HEK293T (cell line): ENCODE results near the gene CERS4.

Experiments
- CTCF ChIA-PET: fragments of 350-600 bp; formaldehyde crosslinking; extraction: SDS; loops from one replicate; lab custom pipeline; 2021; ENCODE audit warnings: antibody characterized with exemption, inconsistent platforms; lab: Yijun Ruan, JAX
- POLR2A ChIA-PET: fragments of 350-600 bp; formaldehyde crosslinking; extraction: SDS; loops from one replicate; lab custom pipeline; 2020; ENCODE audit warnings: antibody characterized with exemption, inconsistent platforms; lab: Yijun Ruan, JAX
- DNase-seq: peaks from one replicate; pipeline ENCODE4 v3.0.0; 2012; ENCODE audit warnings: mixed read lengths; ENCODE audit errors: extremely low spot score
- ARNT ChIP-seq: fragments of 450-650 bp; IDR thresholded peaks from 2 replicates; pipeline ENCODE4 v1.6.1; 2017; ENCODE audit warnings: mild to moderate bottlenecking
- BHLHE40 ChIP-seq: fragments of 450-650 bp; IDR thresholded peaks from 2 replicates; pipeline ENCODE4 v1.6.1; 2016; ENCODE audit warnings: mild to moderate bottlenecking, moderate library complexity, borderline replicate concordance
- CTBP1 ChIP-seq: fragments of 450-650 bp; IDR thresholded peaks from 2 replicates; pipeline ENCODE4 v1.6.1; 2016; ENCODE audit warnings: borderline replicate concordance
- ELF4 ChIP-seq: fragments of 450-650 bp; IDR thresholded peaks from 2 replicates; pipeline ENCODE4 v1.6.1; 2017; ENCODE audit warnings: antibody characterized with exemption
- FOXA1 ChIP-seq: fragments of 450-650 bp; IDR thresholded peaks from 2 replicates; pipeline ENCODE4 v1.6.1; 2016; ENCODE audit warnings: mild to moderate bottlenecking
- FOXK2 ChIP-seq: fragments of 450-650 bp; IDR thresholded peaks from 2 replicates; pipeline ENCODE4 v1.6.1; 2016; ENCODE audit warnings: mild to moderate bottlenecking
- FOXM1 ChIP-seq: fragments of 450-650 bp; IDR thresholded peaks from 2 replicates; pipeline ENCODE4 v1.6.1; 2017; ENCODE audit warnings: mild to moderate bottlenecking, borderline replicate concordance
- HDGF ChIP-seq: fragments of 450-650 bp; IDR thresholded peaks from 2 replicates; pipeline ENCODE4 v1.6.1; 2017; ENCODE audit warnings: antibody characterized with exemption, borderline replicate concordance
- L3MBTL2 ChIP-seq: fragments of 450-650 bp; conservative IDR thresholded peaks from 2 replicates; pipeline ENCODE4 v1.6.1; 2016; ENCODE audit warnings: mild to moderate bottlenecking
- LEF1 ChIP-seq: fragments of 450-650 bp; IDR thresholded peaks from 2 replicates; pipeline ENCODE4 v1.6.1; 2017; ENCODE audit warnings: mild to moderate bottlenecking, borderline replicate concordance
- NFRKB ChIP-seq: fragments of 450-650 bp; IDR thresholded peaks from 2 replicates; pipeline ENCODE4 v1.6.1; 2016; ENCODE audit warnings: mild to moderate bottlenecking, moderate library complexity
- PKNOX1 ChIP-seq: fragments of 450-650 bp; IDR thresholded peaks from 2 replicates; pipeline ENCODE4 v1.6.1; 2016
- SP1 ChIP-seq: fragments of 450-650 bp; IDR thresholded peaks from 2 replicates; pipeline ENCODE4 v1.6.1; 2017
- SUZ12 ChIP-seq: fragments of 450-650 bp; IDR thresholded peaks from 2 replicates; pipeline ENCODE4 v1.6.1; 2016; ENCODE audit warnings: mild to moderate bottlenecking
- TARDBP ChIP-seq: fragments of 450-650 bp; IDR thresholded peaks from 2 replicates; pipeline ENCODE4 v1.6.1; 2016
- ZNF384 ChIP-seq: fragments of 450-650 bp; IDR thresholded peaks from 2 replicates; pipeline ENCODE4 v1.6.1; 2016

The CERS4 gene

GRCh38 chr19:8302734-8303133, 93.6 kb downstream of the CERS4 start:
- DNase-seq = no peak
- ChIA-PET POLR2A (no interaction called here), CTCF (no interaction called here)
- TF ChIP-seq FOXA1 = no peak
- no peak for TF ChIP-seq ELF4
- no peak for TF ChIP-seq ARNT
- TF ChIP-seq ZNF384 = no peak
- TF ChIP-seq SUZ12 = no peak
- no peak for TF ChIP-seq CTBP1

DNA sequence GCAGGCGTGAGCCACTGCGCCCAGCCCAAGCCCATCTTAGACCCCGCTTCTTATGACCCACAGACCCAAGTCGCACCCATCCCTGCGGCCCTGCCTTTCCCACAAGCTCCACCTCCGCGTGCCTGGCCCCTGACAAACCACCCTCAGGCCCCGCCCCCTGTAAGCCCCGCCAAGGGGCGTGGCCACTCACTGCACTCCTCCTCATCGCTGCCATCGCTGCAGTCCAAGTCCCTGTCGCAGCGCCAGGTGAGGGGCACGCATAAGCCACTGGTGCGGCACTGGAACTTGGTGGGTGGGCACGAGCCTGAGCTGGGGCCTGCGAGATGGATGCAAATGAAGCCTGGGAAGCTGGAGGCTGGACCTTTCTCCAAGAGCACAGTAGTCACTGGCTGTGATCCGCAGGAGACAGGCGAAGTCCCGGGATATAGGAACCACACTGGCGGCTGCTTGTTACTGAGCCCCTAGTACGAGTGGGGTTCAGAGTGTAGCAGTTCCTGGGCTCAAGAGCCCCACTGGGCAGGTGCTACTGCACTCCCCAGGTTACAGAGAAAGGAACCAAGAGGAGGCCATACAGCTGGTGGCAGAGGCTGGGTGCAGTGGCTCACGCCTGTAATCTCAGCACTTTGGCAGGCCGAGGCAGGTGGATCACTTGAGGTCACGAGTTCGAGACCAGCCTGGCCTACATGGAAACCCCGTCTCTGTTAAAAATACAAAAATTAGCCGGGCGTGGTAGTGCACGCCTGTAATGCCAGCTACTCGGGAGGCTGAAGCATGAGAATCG, 95.9 kb downstream of the CERS4 start:
- DNase-seq = peak; percentile 80

GRCh38 chr19:8305798-8306197, 96.6 kb downstream of the CERS4 start:
- CTCF ChIA-PET = no interaction called here
- POLR2A ChIA-PET = no interaction called here
- DNase-seq = no peak
- TF ChIP-seq TARDBP (no peak), FOXM1 (no peak), ARNT (no peak), FOXK2 (no peak), FOXA1 (no peak), BHLHE40 (no peak), L3MBTL2 (no peak), PKNOX1 (no peak), LEF1 (no peak), CTBP1 (no peak)

More for the DNA sequence above, 95.9 kb downstream of the CERS4 start:
- ChIA-PET CTCF (no interaction called here), POLR2A (interaction anchor here (1.0 to 1.4 kb wide), 2 partner anchors 16 to 18 kb away, joined by 4 to 5 read pairs; partner anchors contain the start of genes NDUFA7 and RPS28)
- no peak for TF ChIP-seq L3MBTL2
- TF ChIP-seq SUZ12 = no peak
- no peak for TF ChIP-seq SP1
- no peak for TF ChIP-seq FOXM1
- no peak for TF ChIP-seq CTBP1
- no peak for TF ChIP-seq NFRKB
- TF ChIP-seq ELF4 = no peak
- TF ChIP-seq ZNF384 = no peak
- no peak for TF ChIP-seq TARDBP
- TF ChIP-seq ARNT = no peak
- no peak for TF ChIP-seq HDGF
- TF ChIP-seq PKNOX1 = no peak
- no peak for TF ChIP-seq BHLHE40
- TF ChIP-seq FOXK2 = no peak
- TF ChIP-seq LEF1 = no peak
- no peak for TF ChIP-seq FOXA1

- TF ChIP-seq SUZ12 = no peak
- TF ChIP-seq TARDBP = no peak
- TF ChIP-seq L3MBTL2 = no peak
- no peak for TF ChIP-seq CTBP1
- TF ChIP-seq FOXA1 = no peak
- TF ChIP-seq SP1 = no peak
- no peak for DNase-seq
- POLR2A ChIA-PET = interaction anchor here (1.3 kb wide), 1 partner anchor 15 kb away, joined by 3 read pairs; the partner anchor contains the start of genes NDUFA7 and RPS28
- CTCF ChIA-PET = no interaction called here
These were observed 97.3 kb downstream of the CERS4 start for GRCh38 chr19:8306235-8307054.

DNA sequence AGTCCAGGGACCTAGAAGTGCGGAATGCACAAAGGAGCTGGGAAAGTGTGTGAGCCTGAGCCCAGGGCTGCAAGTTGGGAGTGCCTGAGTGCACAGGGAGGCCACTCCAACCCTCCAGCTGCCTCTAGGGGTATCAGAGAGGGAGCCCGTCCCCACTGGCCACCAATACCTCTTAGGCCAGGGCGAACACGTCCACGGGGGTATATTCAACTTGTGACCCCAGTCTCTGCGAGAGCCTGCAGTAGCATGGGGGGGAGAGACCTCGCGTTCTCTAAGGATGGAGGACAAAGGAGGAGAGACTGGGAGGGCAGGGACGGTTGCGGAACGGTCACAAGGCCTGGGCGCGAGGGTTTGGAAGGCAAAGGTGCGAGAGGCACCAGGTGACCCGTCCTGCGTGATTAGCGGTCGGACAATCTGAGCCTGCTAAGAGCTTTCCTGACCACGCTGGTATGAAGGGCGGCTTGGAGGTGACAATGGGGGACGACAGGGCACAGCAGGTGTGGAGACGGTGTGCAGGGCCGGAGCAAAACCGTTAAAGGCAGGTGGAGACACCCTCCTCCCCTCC, 98.3 kb downstream of the CERS4 start:
- CTCF ChIA-PET = no interaction called here
- TF ChIP-seq ZNF384 (no peak), FOXM1 (no peak), FOXK2 (no peak)
- no peak for DNase-seq
- POLR2A ChIA-PET = interaction anchor here (1.3 kb wide), 1 partner anchor 14 kb away, joined by 3 read pairs; the partner anchor contains the start of genes NDUFA7 and RPS28

DNA sequence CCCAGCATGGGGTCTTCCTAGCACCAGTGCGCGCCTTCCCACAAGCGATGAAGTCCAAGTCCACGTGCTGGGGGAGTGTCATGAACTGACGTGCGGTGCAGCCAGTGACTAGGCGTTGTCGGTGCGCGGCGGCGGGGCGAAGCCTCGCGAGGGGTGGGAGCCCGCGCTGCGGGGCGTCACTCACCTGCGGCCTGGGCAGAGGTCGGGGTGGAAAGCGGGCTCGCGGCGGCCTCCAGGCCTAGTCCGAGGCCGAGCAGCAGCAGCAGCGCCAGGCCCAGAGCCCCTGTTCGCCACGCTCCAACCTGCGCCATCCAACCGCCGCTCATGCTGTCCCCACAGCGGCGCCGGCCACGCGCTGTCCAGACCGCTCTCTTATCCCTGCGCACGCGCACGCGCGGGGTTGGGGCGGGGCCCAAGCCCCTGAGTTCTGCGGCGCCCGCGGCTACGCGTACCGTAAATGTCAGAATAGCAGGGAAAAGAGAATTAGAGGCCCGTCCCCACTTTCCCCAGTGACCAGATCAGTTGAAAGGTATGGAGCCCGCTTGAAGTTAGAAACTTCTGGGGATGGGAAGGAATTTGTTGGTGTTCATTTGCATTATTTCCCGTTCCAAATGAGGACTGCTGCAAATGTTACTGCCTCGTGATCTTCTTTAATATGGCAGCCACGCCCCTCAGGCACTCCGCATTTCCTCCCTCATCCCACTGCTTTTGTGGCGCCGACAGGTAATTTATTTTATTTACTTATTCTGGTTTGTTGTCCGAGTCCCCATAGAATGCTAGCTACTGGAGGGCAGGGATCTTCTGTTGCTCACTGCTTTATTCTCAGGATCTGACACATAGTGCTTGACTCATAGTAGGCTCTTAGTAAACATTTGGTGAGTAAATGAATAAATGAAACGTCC, 99.0 kb downstream of the CERS4 start, which contains the start of gene CD320:
Gene CD320, minus strand, starts transcription at position 394 of the 902 bp plus-strand sequence. Its CDS starts 68 bp downstream, at position 326.
- DNase-seq = peak; percentile 90
- ChIA-PET CTCF (no interaction called here), POLR2A (no interaction called here)
- TF ChIP-seq L3MBTL2 (peak; percentile 96), ZNF384 (no peak), ARNT (no peak), PKNOX1 (peak; percentile 97), BHLHE40 (no peak)
